Smooth muscle cell of the brain vasculature (primary cell): ENCODE results near the gene NSMCE4A.
"Not testable (repeated sequence)": the region's sequence is repeated elsewhere in the genome, so short reads cannot be mapped to it uniquely, and the experiment has no call there.

Source experiments
- DNase-seq: peaks from one replicate; pipeline ENCODE4 v3.0.0-alpha.2; 2012; ENCODE audit warnings: low read depth, low spot score

The NSMCE4A gene

GRCh38 chr10:121988361-121989324, 13.6 kb upstream of the NSMCE4A start, which contains the start of gene TACC2:
Gene TACC2 (plus strand): TSS chr10:121989163. CDS start chr10:122021982, 32,819 bp downstream.
- no peak for DNase-seq

GRCh38 chr10:121984463-121984862, 9.4 kb upstream of the NSMCE4A start:
- no peak for DNase-seq

GRCh38 chr10:121983852-121984251, 8.8 kb upstream of the NSMCE4A start:
- DNase-seq, result no peak

- no peak for DNase-seq
These were observed 6.3 kb upstream of the NSMCE4A start for GRCh38 chr10:121981346-121981745.

GRCh38 chr10:121978511-121978910, 3.5 kb upstream of the NSMCE4A start:
- DNase-seq, result no peak

- no peak for DNase-seq
These were observed 1.6 kb upstream of the NSMCE4A start for GRCh38 chr10:121976607-121977006.

GRCh38 chr10:121975295-121976086, 474 bp upstream of the NSMCE4A start:
- DNase-seq, result no peak

- no peak for DNase-seq
These were observed 940 bp downstream of the NSMCE4A start for GRCh38 chr10:121974019-121974534.

GRCh38 chr10:121969086-121969485, 5.9 kb downstream of the NSMCE4A start:
- DNase-seq, result not testable (repeated sequence)

GRCh38 chr10:121965996-121966395, 9.0 kb downstream of the NSMCE4A start:
- no peak for DNase-seq

- no peak for DNase-seq
These were observed 13.6 kb downstream of the NSMCE4A start for GRCh38 chr10:121961456-121961855.

- DNase-seq, result no peak
These were observed 15.3 kb downstream of the NSMCE4A start for GRCh38 chr10:121959671-121960070.

GRCh38 chr10:121956111-121957061, 18.6 kb downstream of the NSMCE4A start:
- no peak for DNase-seq

- DNase-seq, result no peak
These were observed 22.8 kb downstream of the NSMCE4A start for GRCh38 chr10:121952226-121952625.

GRCh38 chr10:121949451-121949850, 25.6 kb downstream of the NSMCE4A start:
- DNase-seq, result no peak

GRCh38 chr10:121949049-121949448, 26.0 kb downstream of the NSMCE4A start:
- DNase-seq, result no peak

- DNase-seq, result no peak
These were observed 27.4 kb downstream of the NSMCE4A start for GRCh38 chr10:121947343-121948330.

GRCh38 chr10:121942749-121943416, 32.1 kb downstream of the NSMCE4A start:
- peak; percentile 57 for DNase-seq

GRCh38 chr10:121941532-121941931, 33.5 kb downstream of the NSMCE4A start:
- no peak for DNase-seq
